Body of pancreas (tissue), 4 donors: Measurements from ENCODE around the gene EFCAB9. TPM values are rescaled to one million over a fixed set of nuclear protein-coding genes. Genes with fewer than 3 reads are reported as not detected.

Experiments used
- ATAC-seq: fragments of 150-250 bp; one replicate; pipeline ENCODE4 v1.9.1; 2016
- DNase-seq, 4 donors: peaks; one replicate each; pipeline ENCODE4 v3.0.0-alpha.2; 2019
- H3K27ac ChIP-seq, 4 donors: fragments of 200-600 bp; sonication (generic); 1 replicate in 3 of 4; 2 replicates in 1 of 4; pipeline versions ENCODE4 v1.5.1 to v1.6.1; 2016 to 2019; ENCODE audit warnings: mild to moderate bottlenecking in 1 of 4, mixed read lengths in 1 of 4, moderate library complexity in 1 of 4
- H3K27me3 ChIP-seq, 2 donors: fragments of 200-600 bp; sonication (generic); one replicate each; pipeline ENCODE4 v1.6.0; 2016; ENCODE audit warnings: mild to moderate bottlenecking in 1 of 2
- H3K36me3 ChIP-seq, 2 donors: fragments of 200-600 bp; sonication (generic); replicated peaks in 1 of 2; 2 replicates each; pipeline ENCODE4 v1.5.1; 2016; ENCODE audit warnings: low read depth in 2 of 2; ENCODE audit not compliant: insufficient read depth in 1 of 2
- H3K4me1 ChIP-seq: fragments of 200-600 bp; sonication (generic); one replicate; pipeline ENCODE4 v1.6.0; 2016
- H3K4me3 ChIP-seq, 2 donors: fragments of 200-600 bp; sonication (generic); 1 replicate in 1 of 2; 2 replicates in 1 of 2; pipeline ENCODE4 v1.5.1; 2016 to 2019
- H3K9me3 ChIP-seq, 3 donors: fragments of 200-600 bp; sonication (generic); 1 replicate in 2 of 3; 2 replicates in 1 of 3; pipeline ENCODE4 v1.5.1; 2016
- CTCF ChIP-seq, 7 experiments: fragments of 450-650 bp in 4 of 7; fragments of 200-600 bp in 3 of 7; sonication (generic) in 3 of 7; IDR thresholded peaks; one replicate each; pipeline ENCODE4 v1.5.1; 2016 to 2019; ENCODE audit warnings: antibody characterized with exemption in 7 of 7
- POLR2A ChIP-seq, 3 donors: fragments of 450-650 bp; IDR thresholded peaks; one replicate each; pipeline ENCODE4 v1.6.1; 2016; ENCODE audit warnings: antibody characterized with exemption in 3 of 3, mild to moderate bottlenecking in 2 of 3
- WGBS, 2 donors: methylation state at CpG; one replicate each; pipeline ENCODE4 v1.1.5; 2017; 5-methylcytosine and 5-hydroxymethylcytosine counted together
- intact Hi-C: fragments of 100-400 bp; cut with DNase I; formaldehyde crosslinking; loops from one replicate; pipeline ENCODE4 v1.15.1; 2023
- total RNA-seq, 2 donors: library from RNA; depleted of rRNA; stranded (reverse); fragments of >200 nt; gene quantifications; one replicate each; pipeline ENCODE4 v1.1.0, GENCODE V29; 2016

Gene EFCAB9
- total RNA-seq, 2 donors from 2014 or later: not detected

- Histone ChIP-seq H3K36me3 (no peaks in the 10 kb centered on the region), H3K27ac (no peak overlapping the region), H3K27me3 (no peaks in the 10 kb centered on the region), H3K4me1 (no peaks in the 10 kb centered on the region), H3K4me3 (no peak overlapping the region), H3K9me3 (no peaks in the 10 kb centered on the region)
- TF ChIP-seq CTCF (IDR thresholded peaks at IDR 0.05): no peak
- no peak for TF ChIP-seq POLR2A (IDR thresholded peaks at IDR 0.05)
- intact Hi-C loops: no loop called here
- WGBS, 2 donors: 95 to 97% methylated on average over 3 of the region's 3 CpGs
- DNase-seq (no peak), ATAC-seq (no peak)
Observed at GRCh38 chr5:172216345-172216744, 22.4 kb downstream of the EFCAB9 start.

DNA sequence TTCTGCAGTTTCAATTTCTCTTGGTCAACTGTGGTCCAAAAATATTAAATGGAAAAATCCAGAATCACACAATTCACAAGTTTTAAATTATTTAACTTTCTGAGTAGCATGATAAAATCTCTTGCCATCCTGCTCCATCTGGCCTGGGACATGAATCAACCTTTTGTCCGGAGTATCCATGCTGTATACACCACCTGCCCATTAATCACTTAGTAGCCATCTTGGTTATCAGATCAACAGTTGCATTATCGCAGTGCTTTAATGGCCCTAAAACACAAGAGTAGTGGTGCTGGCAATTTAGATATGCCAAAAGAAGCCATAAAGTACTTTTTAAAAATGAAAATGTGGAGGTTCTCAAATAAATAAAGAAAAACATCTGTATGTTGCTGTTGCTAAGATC is 25.3 kb downstream of the EFCAB9 start:
- H3K27me3 ChIP-seq: no peaks in the 10 kb centered on the region
- H3K4me1 ChIP-seq: no peaks in the 10 kb centered on the region
- no peak overlapping the region for H3K27ac ChIP-seq
- H3K4me3 ChIP-seq: no peak overlapping the region
- H3K9me3 ChIP-seq: no peaks in the 10 kb centered on the region
- TF ChIP-seq CTCF (IDR thresholded peaks at IDR 0.05) (no peak), POLR2A (IDR thresholded peaks at IDR 0.05) (no peak)
- peaks cover 0 to 1% of the 10 kb centered on the region in 2 donors for H3K36me3 ChIP-seq
- ATAC-seq (no peak), DNase-seq (no peak)
- intact Hi-C loops: no loop called here
- 98% methylated on average over 2 of the region's 2 CpGs for WGBS, 2 donors

DNA sequence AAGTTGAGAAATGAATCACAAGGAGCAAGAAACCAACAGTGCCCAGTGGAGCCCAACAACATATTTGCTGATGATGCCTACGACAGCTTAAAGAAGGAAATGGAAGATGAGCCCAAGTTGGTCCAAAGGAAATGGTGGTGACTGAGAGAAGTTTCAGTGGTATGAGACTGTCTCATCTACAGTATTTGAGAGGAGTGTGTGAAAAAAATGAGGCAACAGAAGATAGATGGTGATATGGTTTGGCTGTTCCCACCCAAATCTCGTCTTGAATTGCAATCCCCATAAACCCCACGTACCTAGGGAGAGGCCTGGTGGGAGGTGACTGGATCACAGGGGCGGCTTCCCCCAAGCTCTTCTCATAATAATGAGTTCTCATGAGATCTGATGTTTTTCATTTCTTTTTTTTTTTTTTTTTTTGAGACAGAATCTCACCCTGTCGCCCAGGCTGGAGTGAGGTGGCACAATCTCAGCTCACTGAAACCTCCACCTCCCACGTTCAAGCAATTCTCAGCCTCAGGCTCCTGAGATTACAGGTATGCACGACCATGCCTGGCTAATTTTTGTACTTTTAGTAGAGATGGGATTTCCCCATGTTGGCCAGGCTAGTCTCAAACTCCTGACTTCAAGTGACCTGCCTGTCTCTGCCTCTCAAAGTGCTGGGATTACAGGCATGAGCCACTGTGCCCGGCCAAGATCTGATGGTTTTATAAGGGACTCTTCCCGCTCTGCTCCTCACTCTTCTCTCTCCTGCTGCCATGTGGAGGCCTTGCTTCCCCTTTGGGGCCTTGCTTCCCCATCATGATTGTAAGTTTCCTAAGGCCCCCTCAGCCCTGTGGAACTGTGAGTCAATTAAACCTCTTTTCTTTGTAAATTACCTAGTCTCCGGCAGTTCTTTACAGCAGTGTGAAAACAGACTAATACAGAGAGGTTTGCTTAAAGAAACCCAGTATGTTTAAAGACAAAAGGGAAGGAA is 30.2 kb downstream of the EFCAB9 start:
- Histone ChIP-seq H3K27ac (no peak overlapping the region), H3K9me3 (no peaks in the 10 kb centered on the region), H3K27me3 (no peaks in the 10 kb centered on the region), H3K4me1 (no peaks in the 10 kb centered on the region), H3K36me3 (peaks cover 0 to 1% of the 10 kb centered on the region in 2 donors), H3K4me3 (no peak overlapping the region)
- intact Hi-C loops: no loop called here
- no peak for DNase-seq
- TF ChIP-seq CTCF (IDR thresholded peaks at IDR 0.05) (no peak), POLR2A (IDR thresholded peaks at IDR 0.05) (no peak)
- WGBS, 2 donors: 90% methylated on average over 10 of the region's 10 CpGs
- ATAC-seq: no peak

DNA sequence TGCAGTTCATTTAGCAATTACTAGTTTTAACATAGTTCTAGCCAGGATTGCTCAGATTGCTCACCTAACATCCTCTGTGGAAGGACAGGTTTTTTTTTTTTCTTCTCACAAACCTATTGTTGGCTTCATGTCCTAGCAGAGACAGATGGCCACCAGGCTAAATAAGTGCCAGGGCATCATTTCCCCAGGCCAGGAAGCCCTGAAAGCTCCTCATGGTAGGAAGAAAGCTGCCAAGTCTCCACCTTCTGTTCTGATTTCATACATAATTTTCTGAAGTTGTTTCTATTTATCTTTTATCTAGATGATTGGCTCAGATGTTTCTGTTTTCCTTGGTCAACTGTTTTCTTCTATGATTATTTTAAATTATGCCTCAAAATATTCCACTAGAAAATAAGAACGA is 31.0 kb downstream of the EFCAB9 start:
- intact Hi-C loops: no loop called here
- no peak for DNase-seq
- Histone ChIP-seq H3K36me3 (peaks cover 0 to 1% of the 10 kb centered on the region in 2 donors), H3K9me3 (no peaks in the 10 kb centered on the region), H3K27me3 (no peaks in the 10 kb centered on the region), H3K4me3 (no peak overlapping the region), H3K27ac (no peak overlapping the region), H3K4me1 (no peaks in the 10 kb centered on the region)
- ATAC-seq: no peak
- no peak for TF ChIP-seq CTCF (IDR thresholded peaks at IDR 0.05)
- TF ChIP-seq POLR2A (IDR thresholded peaks at IDR 0.05): no peak
- WGBS, 2 donors: 84 to 95% methylated on average over 1 of the region's 1 CpG
